Bronchus fibroblast of lung (primary cell): ENCODE data around the gene NOD2. TPM values are rescaled to one million over a fixed set of nuclear protein-coding genes. Genes with fewer than 3 reads are reported as not detected.

Source experiments
- total RNA-seq: library from RNA; depleted of rRNA; stranded (reverse); fragments of >200 nt; gene quantifications from 2 replicates; pipeline ENCODE4 v1.2.3, GENCODE V29; 2015

The NOD2 gene
- not detected in 2 replicates for total RNA-seq

GRCh38 chr16:50692999-50693781 lies at the start of gene NOD2:
NOD2 (plus strand) TSS chr16:50693606; CDS start chr16:50699496, 5,890 bp downstream.

GRCh38 chr16:50681021-50681885 lies 12.2 kb upstream of the NOD2 start, which contains the start of gene SNX20:
SNX20 (minus strand) TSS chr16:50681312; CDS start chr16:50677526, 3,786 bp downstream.

GRCh38 chr16:50741781-50742575 lies 48.6 kb downstream of the NOD2 start, which contains the start of gene CYLD:
CYLD (plus strand) TSS chr16:50742086; CDS start chr16:50749699, 7,613 bp downstream.

Other genes with a start within 250 kb of the NOD2 start
- under 0.01 TPM in 2 replicates for gene NKD1, start 145.2 kb upstream of the NOD2 start, total RNA-seq
- not detected in 2 replicates for gene SNX20, start 12.3 kb upstream of the NOD2 start, total RNA-seq
- 8.5 and 9.8 TPM in 2 replicates for gene CYLD, start 48.5 kb downstream of the NOD2 start, total RNA-seq